ENCODE data around the gene MYRIP.
A peak's percentile ranks its signal among the peaks of the same experiment; 100 is the strongest.
"Not testable (repeated sequence)": the region's sequence is repeated elsewhere in the genome, so short reads cannot be mapped to it uniquely, and the experiment has no call there.

Gene MYRIP

GRCh38 chr3:40281995-40282394 lies 472.6 kb downstream of the MYRIP start:
- intact Hi-C loops (cut with micrococcal nuclease): no loop called here
- no peak overlapping the region for H3K4me3 Mint-ChIP-seq
- H3K27me3 Mint-ChIP-seq: no peaks in the 10 kb centered on the region
- peaks cover 17% of the 10 kb centered on the region for H3K4me1 Mint-ChIP-seq (ENCODE audit: low read depth)
- H3K36me3 Mint-ChIP-seq (ENCODE audit: low read depth): no peaks in the 10 kb centered on the region
- H3K27ac Mint-ChIP-seq: no peak overlapping the region
- H3K9me3 Mint-ChIP-seq: no peaks in the 10 kb centered on the region

- peaks cover 15% of the 10 kb centered on the region for H3K4me1 Mint-ChIP-seq (ENCODE audit: low read depth)
- H3K4me3 Mint-ChIP-seq; intact Hi-C loops (cut with micrococcal nuclease); H3K27ac Mint-ChIP-seq; H3K36me3 Mint-ChIP-seq (ENCODE audit: low read depth); H3K9me3 Mint-ChIP-seq; H3K27me3 Mint-ChIP-seq: not testable (repeated sequence)
Observed at GRCh38 chr3:40283057-40283456, 473.6 kb downstream of the MYRIP start.

DNA sequence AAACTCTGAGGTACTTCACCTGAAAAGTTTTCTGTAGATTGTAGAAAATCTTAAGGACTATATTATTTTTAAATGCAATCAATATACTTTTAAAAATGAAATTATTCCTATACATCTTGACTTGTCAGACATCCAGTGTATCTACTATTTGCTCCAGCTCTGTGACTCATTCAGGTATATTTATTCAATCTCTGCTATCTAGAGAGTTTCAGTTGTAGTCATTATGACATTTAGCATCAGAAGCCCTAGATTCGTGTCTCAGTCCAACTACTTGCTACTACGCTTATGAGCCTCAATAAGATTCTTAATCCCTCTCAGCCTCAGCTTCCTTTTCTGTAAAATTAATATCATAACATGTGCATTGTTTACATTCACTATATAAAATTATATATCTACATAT lies 477.8 kb downstream of the MYRIP start:
- no peak overlapping the region for H3K4me3 Mint-ChIP-seq
- H3K27me3 Mint-ChIP-seq: no peaks in the 10 kb centered on the region
- peaks cover 12% of the 10 kb centered on the region for H3K9me3 Mint-ChIP-seq
- no peak overlapping the region for H3K27ac Mint-ChIP-seq
- H3K4me1 Mint-ChIP-seq (ENCODE audit: low read depth): no peaks in the 10 kb centered on the region
- H3K36me3 Mint-ChIP-seq (ENCODE audit: low read depth): peaks cover 11% of the 10 kb centered on the region
- intact Hi-C loops (cut with micrococcal nuclease): no loop called here

DNA sequence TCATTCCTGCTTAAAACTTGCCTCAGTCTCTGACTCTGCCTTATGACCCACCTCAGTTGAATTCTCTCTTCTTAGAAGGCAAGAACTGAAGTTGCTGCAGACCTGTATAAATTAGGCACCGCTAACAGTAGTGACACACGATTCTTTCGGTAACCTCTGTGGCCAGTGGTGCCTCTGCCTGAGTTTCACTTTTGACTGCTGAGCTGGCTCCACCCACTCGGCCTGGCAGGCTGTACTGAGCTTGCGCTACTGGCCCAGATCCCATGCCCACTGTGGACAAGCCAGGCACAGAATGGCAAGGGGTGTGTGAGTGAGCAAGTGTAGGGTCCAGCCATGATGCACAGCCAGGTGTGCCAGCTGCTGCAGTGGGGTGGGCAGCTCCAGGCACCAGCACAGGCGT lies 481.0 kb downstream of the MYRIP start:
- H3K4me1 Mint-ChIP-seq (ENCODE audit: low read depth): peaks cover 11% of the 10 kb centered on the region
- no peak overlapping the region for H3K4me3 Mint-ChIP-seq
- no peak overlapping the region for H3K27ac Mint-ChIP-seq
- H3K27me3 Mint-ChIP-seq: no peaks in the 10 kb centered on the region
- intact Hi-C loops (cut with micrococcal nuclease): no loop called here
- peaks cover 12% of the 10 kb centered on the region for H3K9me3 Mint-ChIP-seq
- H3K36me3 Mint-ChIP-seq (ENCODE audit: low read depth): peaks cover 11% of the 10 kb centered on the region

DNA sequence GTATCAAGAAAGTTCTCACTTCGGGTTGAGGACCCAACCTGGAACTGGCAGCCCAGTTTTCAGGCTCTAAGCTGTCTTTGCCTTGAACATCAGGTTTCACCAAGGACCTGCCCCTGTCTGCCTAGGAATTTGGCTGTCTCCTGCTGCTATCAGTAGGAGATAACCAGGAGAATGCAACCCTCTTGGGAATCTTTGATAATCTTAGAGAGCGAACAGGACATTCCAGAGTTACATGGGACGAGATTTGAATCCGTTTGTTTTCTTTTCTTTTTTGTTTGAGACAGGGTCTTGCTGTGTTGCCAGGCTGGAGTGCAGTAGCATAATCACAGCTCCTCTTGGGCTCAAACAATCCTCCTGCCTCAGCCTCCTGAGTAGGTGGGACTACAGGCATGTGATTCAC lies 482.1 kb downstream of the MYRIP start:
- Mint-ChIP-seq H3K4me1 (ENCODE audit: low read depth) (peaks cover 11% of the 10 kb centered on the region), H3K27ac (no peak overlapping the region), H3K36me3 (ENCODE audit: low read depth) (peaks cover 11% of the 10 kb centered on the region), H3K27me3 (no peaks in the 10 kb centered on the region), H3K9me3 (peaks cover 12% of the 10 kb centered on the region), H3K4me3 (no peak overlapping the region)
- intact Hi-C loops (cut with micrococcal nuclease): no loop called here

DNA sequence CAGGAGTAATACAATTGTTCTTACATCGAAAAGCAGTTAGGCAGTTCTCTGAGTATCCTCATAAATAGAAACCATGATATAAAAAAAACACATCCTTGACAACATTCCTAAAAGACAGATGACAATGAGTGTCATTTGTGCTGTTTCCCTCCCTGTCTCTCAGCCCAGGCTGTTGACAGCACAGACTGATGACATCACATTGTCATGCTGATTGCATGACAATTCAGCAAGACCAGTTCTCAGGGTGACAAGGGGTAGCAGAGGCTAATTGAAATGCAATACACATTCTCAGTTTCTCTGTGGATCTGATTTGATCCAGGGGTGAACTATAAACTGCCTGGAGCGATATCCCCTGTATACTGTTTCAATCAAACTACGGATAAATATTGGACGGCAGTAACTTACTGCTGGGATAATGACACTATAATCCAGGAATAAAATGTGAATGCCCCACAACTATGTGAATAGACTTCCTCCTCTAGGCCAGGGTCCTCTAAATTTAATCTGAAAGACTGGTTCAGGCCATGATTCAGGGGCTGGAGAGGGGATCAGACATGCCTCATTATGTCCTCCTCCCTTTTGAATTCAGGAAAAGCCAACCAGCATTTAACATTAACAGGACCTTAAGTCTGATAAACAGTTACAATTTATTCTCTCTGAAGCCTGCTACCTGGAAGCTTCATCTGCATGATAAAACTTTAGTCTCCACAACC lies 483.4 kb downstream of the MYRIP start:
- Mint-ChIP-seq H3K4me1 (ENCODE audit: low read depth) (peaks cover 17% of the 10 kb centered on the region), H3K36me3 (ENCODE audit: low read depth) (peaks cover 11% of the 10 kb centered on the region), H3K4me3 (no peak overlapping the region), H3K27me3 (no peaks in the 10 kb centered on the region), H3K27ac (peak overlapping the region; percentile 22), H3K9me3 (peaks cover 12% of the 10 kb centered on the region)
- intact Hi-C loops (cut with micrococcal nuclease): no loop called here

- intact Hi-C loops (cut with micrococcal nuclease): no loop called here
- Mint-ChIP-seq H3K4me3 (no peak overlapping the region), H3K36me3 (ENCODE audit: low read depth) (peaks cover 11% of the 10 kb centered on the region), H3K9me3 (peaks cover 12% of the 10 kb centered on the region), H3K27me3 (no peaks in the 10 kb centered on the region), H3K4me1 (ENCODE audit: low read depth) (peaks cover 26% of the 10 kb centered on the region), H3K27ac (no peak overlapping the region)
Observed at GRCh38 chr3:40294434-40294833, 485.0 kb downstream of the MYRIP start.

- Mint-ChIP-seq H3K27me3 (no peaks in the 10 kb centered on the region), H3K36me3 (ENCODE audit: low read depth) (peaks cover 7% of the 10 kb centered on the region), H3K27ac (no peak overlapping the region), H3K9me3 (no peaks in the 10 kb centered on the region), H3K4me3 (no peak overlapping the region), H3K4me1 (ENCODE audit: low read depth) (peaks cover 58% of the 10 kb centered on the region)
- intact Hi-C loops (cut with micrococcal nuclease): no loop called here
Observed at GRCh38 chr3:40298075-40298474, 488.7 kb downstream of the MYRIP start.

DNA sequence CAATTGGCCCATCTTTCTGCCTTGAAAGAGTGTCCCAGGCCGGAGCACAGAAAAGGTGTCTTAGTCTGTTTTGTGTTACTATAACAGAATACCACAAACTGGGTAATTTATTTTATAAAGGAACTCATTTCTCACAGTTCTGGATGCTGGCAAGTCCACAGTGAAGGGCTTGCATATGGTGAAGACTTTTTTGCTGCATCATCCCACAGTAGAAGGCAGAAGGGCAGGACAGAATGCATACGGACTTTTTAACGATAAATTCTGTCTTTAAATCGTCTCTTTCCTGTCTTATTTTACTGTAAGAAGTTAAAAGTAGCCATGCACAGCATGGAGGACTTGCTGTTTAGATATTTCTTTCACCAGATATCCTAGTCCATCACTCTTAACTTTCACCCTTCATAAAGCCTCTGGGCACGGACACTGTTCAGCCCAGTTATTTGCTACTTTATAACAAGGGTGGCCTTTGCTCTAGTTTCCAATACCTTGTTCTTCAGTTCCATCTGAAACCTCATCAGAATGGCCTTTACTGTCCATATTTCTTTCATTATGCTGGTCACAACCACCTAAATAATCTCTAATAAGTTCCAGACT lies 489.8 kb downstream of the MYRIP start:
- peaks cover 60% of the 10 kb centered on the region for H3K4me1 Mint-ChIP-seq (ENCODE audit: low read depth)
- H3K36me3 Mint-ChIP-seq (ENCODE audit: low read depth): peaks cover 7% of the 10 kb centered on the region
- no peaks in the 10 kb centered on the region for H3K27me3 Mint-ChIP-seq
- no peaks in the 10 kb centered on the region for H3K9me3 Mint-ChIP-seq
- intact Hi-C loops (cut with micrococcal nuclease): no loop called here
- peak overlapping the region; percentile 73 for H3K27ac Mint-ChIP-seq
- no peak overlapping the region for H3K4me3 Mint-ChIP-seq

GRCh38 chr3:40299721-40300335 lies 490.4 kb downstream of the MYRIP start:
- intact Hi-C loops (cut with micrococcal nuclease): loop anchor here (1.0 kb wide), 1 partner anchor 9 kb away; the partner anchor contains the start of gene EIF1B
- no peak overlapping the region for H3K4me3 Mint-ChIP-seq

DNA sequence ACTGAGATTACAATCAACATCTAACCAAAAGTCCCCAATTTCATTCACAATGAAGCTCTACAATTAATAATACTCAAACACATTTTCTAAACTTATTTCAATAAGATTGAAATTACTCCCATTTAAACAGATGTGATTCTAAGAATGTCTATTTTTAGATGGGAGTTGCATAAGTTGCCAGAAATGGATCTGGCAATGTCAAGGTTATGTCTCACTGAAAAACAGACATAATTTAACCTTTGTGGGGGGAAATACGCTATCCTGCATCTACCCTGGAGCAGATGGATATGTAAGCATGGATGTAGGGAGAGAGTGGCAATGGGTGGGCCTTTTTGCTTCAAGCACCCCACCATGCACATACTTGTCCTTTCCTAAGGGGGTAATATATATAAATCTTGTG lies 493.4 kb downstream of the MYRIP start:
- H3K27ac Mint-ChIP-seq: no peak overlapping the region
- peaks cover 59% of the 10 kb centered on the region for H3K4me1 Mint-ChIP-seq (ENCODE audit: low read depth)
- H3K9me3 Mint-ChIP-seq: no peaks in the 10 kb centered on the region
- no peak overlapping the region for H3K4me3 Mint-ChIP-seq
- intact Hi-C loops (cut with micrococcal nuclease): no loop called here
- no peaks in the 10 kb centered on the region for H3K27me3 Mint-ChIP-seq
- peaks cover 7% of the 10 kb centered on the region for H3K36me3 Mint-ChIP-seq (ENCODE audit: low read depth)

More at GRCh38 chr3:40299721-40300335, 490.4 kb downstream of the MYRIP start:
- Mint-ChIP-seq H3K27me3 (no peaks in the 10 kb centered on the region), H3K36me3 (ENCODE audit: low read depth) (peaks cover 7% of the 10 kb centered on the region), H3K27ac (peak overlapping the region; percentile 73), H3K9me3 (no peaks in the 10 kb centered on the region), H3K4me1 (ENCODE audit: low read depth) (peaks cover 60% of the 10 kb centered on the region)

DNA sequence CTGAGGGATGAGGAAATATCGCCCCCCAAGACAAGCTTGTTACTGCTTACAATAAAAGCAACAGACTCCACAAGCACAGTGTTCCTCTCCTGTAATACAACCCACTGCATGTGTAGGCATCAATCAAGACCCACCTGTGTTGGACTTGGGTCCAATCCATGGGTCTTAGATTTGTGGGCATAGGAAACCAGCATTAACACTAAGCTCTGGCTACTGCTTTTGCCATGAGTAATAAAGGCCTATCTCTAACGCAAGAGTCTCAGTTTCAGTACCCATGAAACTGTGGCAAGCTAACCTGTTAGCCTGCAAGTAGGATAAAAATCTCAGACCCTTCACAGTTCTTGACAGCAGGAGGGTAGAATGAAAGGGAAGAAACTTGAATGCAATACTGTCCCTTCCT lies 494.9 kb downstream of the MYRIP start:
- peaks cover 57% of the 10 kb centered on the region for H3K4me1 Mint-ChIP-seq (ENCODE audit: low read depth)
- H3K36me3 Mint-ChIP-seq (ENCODE audit: low read depth): peaks cover 7% of the 10 kb centered on the region
- H3K27ac Mint-ChIP-seq: no peak overlapping the region
- no peaks in the 10 kb centered on the region for H3K27me3 Mint-ChIP-seq
- no peak overlapping the region for H3K4me3 Mint-ChIP-seq
- intact Hi-C loops (cut with micrococcal nuclease): no loop called here
- no peaks in the 10 kb centered on the region for H3K9me3 Mint-ChIP-seq

- H3K4me3 Mint-ChIP-seq: no peak overlapping the region
- intact Hi-C loops (cut with micrococcal nuclease): loop anchor here (5.0 kb wide), 2 partner anchors 146 to 1656 kb away; partner anchors contain the start of gene ULK4
- no peaks in the 10 kb centered on the region for H3K9me3 Mint-ChIP-seq
- H3K36me3 Mint-ChIP-seq (ENCODE audit: low read depth): peaks cover 20% of the 10 kb centered on the region
- no peaks in the 10 kb centered on the region for H3K27me3 Mint-ChIP-seq
- H3K4me1 Mint-ChIP-seq (ENCODE audit: low read depth): peaks cover 43% of the 10 kb centered on the region
- H3K27ac Mint-ChIP-seq: no peak overlapping the region
Observed at GRCh38 chr3:40306336-40306735, 496.9 kb downstream of the MYRIP start.

DNA sequence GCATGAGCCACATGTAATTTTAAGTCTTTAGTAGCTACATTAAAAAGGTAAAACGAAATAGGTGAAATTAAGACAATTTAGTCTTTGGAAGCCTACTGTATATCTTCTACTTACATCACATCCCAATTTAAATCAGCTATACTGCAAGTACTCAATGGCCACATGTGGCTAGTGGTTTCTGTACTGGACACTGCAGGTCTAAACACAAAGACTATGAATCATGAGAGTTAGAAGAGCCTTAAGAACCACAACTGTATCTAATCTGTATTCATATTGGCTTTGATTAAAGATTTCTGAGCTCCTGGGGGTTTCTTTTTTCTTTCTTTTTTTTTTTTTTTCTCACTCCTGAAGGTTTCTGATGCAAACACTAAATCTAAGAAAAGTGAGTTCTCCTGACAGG lies 497.8 kb downstream of the MYRIP start:
- peaks cover 35% of the 10 kb centered on the region for H3K4me1 Mint-ChIP-seq (ENCODE audit: low read depth)
- intact Hi-C loops (cut with micrococcal nuclease): loop anchor here (5.0 kb wide), 2 partner anchors 145 to 1655 kb away; partner anchors contain the start of gene ULK4
- H3K36me3 Mint-ChIP-seq (ENCODE audit: low read depth): peaks cover 22% of the 10 kb centered on the region
- H3K9me3 Mint-ChIP-seq: no peaks in the 10 kb centered on the region
- no peak overlapping the region for H3K4me3 Mint-ChIP-seq
- H3K27me3 Mint-ChIP-seq: no peaks in the 10 kb centered on the region
- H3K27ac Mint-ChIP-seq: no peak overlapping the region
